Calu3 (cell line): Measurements from ENCODE around the gene ACSL1. TPM values are rescaled to one million over a fixed set of nuclear protein-coding genes. Genes with fewer than 3 reads are reported as not detected.

Source experiments
- BruUV-seq: library from RNA; stranded (reverse); fragments of 400-500 nt; replicated peaks from 2 replicates; lab custom pipeline; 2021; lab: Mats Ljungman, UMichigan
- CTCF ChIA-PET: fragments of 300-600 bp; sonication (Branson Sonifier 250); formaldehyde crosslinking; loops from one replicate; lab custom pipeline; 2022; ENCODE audit warnings: antibody characterized with exemption; lab: Charles Lee
- DNase-seq: peaks from one replicate; pipeline ENCODE4 v3.0.0; 2022
- H3K27ac Mint-ChIP-seq: one replicate; pipeline ENCODE4 v1.8.0; 2022; ENCODE audit warnings: mixed read lengths; ENCODE audit not compliant: unreplicated experiment
- H3K27me3 Mint-ChIP-seq: one replicate; pipeline ENCODE4 v1.8.0; 2022; ENCODE audit warnings: mixed read lengths; ENCODE audit not compliant: unreplicated experiment
- H3K36me3 Mint-ChIP-seq: one replicate; pipeline ENCODE4 v1.8.0; 2022; ENCODE audit warnings: mild to moderate bottlenecking, moderate library complexity, mixed read lengths; ENCODE audit not compliant: insufficient read depth, unreplicated experiment
- H3K4me1 Mint-ChIP-seq: one replicate; pipeline ENCODE4 v1.8.0; 2022; ENCODE audit warnings: mild to moderate bottlenecking, low read depth, mixed read lengths; ENCODE audit not compliant: unreplicated experiment
- H3K4me3 Mint-ChIP-seq: one replicate; pipeline ENCODE4 v1.8.0; 2022; ENCODE audit warnings: mild to moderate bottlenecking, low read depth, moderate library complexity, mixed read lengths; ENCODE audit not compliant: unreplicated experiment
- H3K9me3 Mint-ChIP-seq: one replicate; pipeline ENCODE4 v1.8.0; 2022; ENCODE audit warnings: low read depth, mixed read lengths; ENCODE audit not compliant: unreplicated experiment
- CTCF ChIP-seq: fragments of 200-600 bp; IDR thresholded peaks from one replicate; pipeline ENCODE4 v1.8.0; 2022; ENCODE audit warnings: antibody characterized with exemption; ENCODE audit not compliant: unreplicated experiment
- intact Hi-C: fragments of 100-400 bp; cut with micrococcal nuclease; formaldehyde crosslinking; loops from one replicate; pipeline ENCODE4 v1.10.0; 2022; ENCODE audit not compliant: unreplicated experiment
- total RNA-seq: library from RNA; stranded (reverse); gene quantifications from 2 replicates; pipeline ENCODE4 v1.2.3, GENCODE V29; 2022

The ACSL1 gene
- total RNA-seq, 1 experiment from 2014 or later: 31.9 TPM

- CTCF ChIA-PET: interaction anchor here (1.1 kb wide), 1 partner anchor 16 kb away, joined by 3 read pairs; no protein-coding TSS in a partner anchor
- intact Hi-C loops: no loop called here
- Mint-ChIP-seq H3K36me3 (peaks cover 66% of the 10 kb centered on the region), H3K4me1 (peaks cover 28% of the 10 kb centered on the region), H3K27me3 (no peaks in the 10 kb centered on the region), H3K27ac (peak overlapping the region; percentile 97), H3K9me3 (no peaks in the 10 kb centered on the region), H3K4me3 (peak overlapping the region; percentile 96)
- no peak for DNase-seq
- no peak for TF ChIP-seq CTCF
- BruUV-seq: no TSS peak
Observed at GRCh38 chr4:184729946-184730345, 95.8 kb downstream of the ACSL1 start.

GRCh38 chr4:184728858-184729257 is 96.9 kb downstream of the ACSL1 start:
- intact Hi-C loops: no loop called here
- Mint-ChIP-seq H3K4me1 (peaks cover 28% of the 10 kb centered on the region), H3K9me3 (no peaks in the 10 kb centered on the region), H3K27ac (peak overlapping the region; percentile 97), H3K36me3 (peaks cover 66% of the 10 kb centered on the region), H3K27me3 (no peaks in the 10 kb centered on the region), H3K4me3 (peak overlapping the region; percentile 96)
- DNase-seq: peak; percentile 14
- no TSS peak for BruUV-seq
- CTCF ChIA-PET: interaction anchor here (1.0 to 1.1 kb wide), 2 partner anchors 17 to 463 kb away, joined by 3 read pairs; no protein-coding TSS in a partner anchor
- TF ChIP-seq CTCF: no peak

- no peak for TF ChIP-seq CTCF
- H3K4me3 Mint-ChIP-seq: no peak overlapping the region
- peak overlapping the region; percentile 97 for H3K27ac Mint-ChIP-seq
- H3K27me3 Mint-ChIP-seq: no peaks in the 10 kb centered on the region
- no TSS peak for BruUV-seq
- intact Hi-C loops: no loop called here
- H3K4me1 Mint-ChIP-seq: peaks cover 39% of the 10 kb centered on the region
- no peaks in the 10 kb centered on the region for H3K9me3 Mint-ChIP-seq
- no peak for DNase-seq
- peaks cover 62% of the 10 kb centered on the region for H3K36me3 Mint-ChIP-seq
- CTCF ChIA-PET: no interaction called here
Observed at GRCh38 chr4:184727430-184727829, 98.3 kb downstream of the ACSL1 start.

GRCh38 chr4:184722798-184723197 is 103.0 kb downstream of the ACSL1 start:
- Mint-ChIP-seq H3K4me3 (no peak overlapping the region), H3K27me3 (no peaks in the 10 kb centered on the region), H3K27ac (peak overlapping the region; percentile 11), H3K9me3 (no peaks in the 10 kb centered on the region), H3K36me3 (peaks cover 36% of the 10 kb centered on the region), H3K4me1 (peaks cover 52% of the 10 kb centered on the region)
- CTCF ChIA-PET: interaction anchor here (0.7 kb wide), 1 partner anchor 20 kb away, joined by 3 read pairs; no protein-coding TSS in a partner anchor
- intact Hi-C loops: no loop called here
- no peak for TF ChIP-seq CTCF
- no TSS peak for BruUV-seq
- DNase-seq: no peak
